Motor neuron (in vitro differentiated cells): Measurements from ENCODE around the gene TMEM50A. TPM values are rescaled to one million over a fixed set of nuclear protein-coding genes. Genes with fewer than 3 reads are reported as not detected.
"Not testable (repeated sequence)": the region's sequence is repeated elsewhere in the genome, so short reads cannot be mapped to it uniquely, and the experiment has no call there.

Source experiments
- ATAC-seq, 8 experiments: fragments of 200-7000 bp; cut with Tn5 transposase; replicated peaks in 6 of 8; 2 replicates each; pipeline ENCODE4 v1.8.0; 2021; ENCODE audit warnings: mild to moderate bottlenecking in 8 of 8, moderate library complexity in 8 of 8
- H3K27ac ChIP-seq, 2 donors: fragments of 250-450 bp; sonication (Bioruptor Pico); 2 replicates each; pipeline ENCODE4 v1.9.0; 2021; ENCODE audit warnings: antibody characterized with exemption in 2 of 2, mild to moderate bottlenecking in 2 of 2, moderate library complexity in 1 of 2
- H3K4me1 ChIP-seq, 2 donors: fragments of 250-450 bp; sonication (Bioruptor Pico); replicated peaks in 1 of 2; 2 replicates each; pipeline ENCODE4 v1.6.1; 2021; ENCODE audit warnings: antibody characterized with exemption in 2 of 2, mild to moderate bottlenecking in 2 of 2, moderate library complexity in 1 of 2
- H3K4me3 ChIP-seq, 5 donors: fragments of 250-450 bp; sonication (Bioruptor Pico); 2 replicates each; pipeline ENCODE4 v1.9.0; 2021; ENCODE audit warnings: antibody characterized with exemption in 5 of 5, mild to moderate bottlenecking in 5 of 5, moderate library complexity in 4 of 5
- WGBS, 10 experiments: fragments of 450-650 bp; shearing (Covaris generic); methylation state at CpG; one replicate each; pipeline ENCODE4 v1.0.0; 2022; 5-methylcytosine and 5-hydroxymethylcytosine counted together
- in situ Hi-C, 9 experiments: fragments of 400-800 bp; cut with MboI; loops; one replicate each; pipeline ENCODE4 v1.15.0; 2021; ENCODE audit warnings: low sequenced_read_pairs in 9 of 9, low pct_unique_long_range_greater_than_20kb in 2 of 9; ENCODE audit not compliant: unreplicated experiment in 9 of 9
- total RNA-seq, 8 experiments: library from RNA; unstranded; fragments of 300-600 nt; gene quantifications; 2 replicates each; pipeline versions ENCODE4 v1.2.3 to v1.2.4, GENCODE V29; 2022

Gene TMEM50A
- total RNA-seq, 8 experiments from 2014 or later, result 66.5 to 109 (median 74.7) TPM

DNA sequence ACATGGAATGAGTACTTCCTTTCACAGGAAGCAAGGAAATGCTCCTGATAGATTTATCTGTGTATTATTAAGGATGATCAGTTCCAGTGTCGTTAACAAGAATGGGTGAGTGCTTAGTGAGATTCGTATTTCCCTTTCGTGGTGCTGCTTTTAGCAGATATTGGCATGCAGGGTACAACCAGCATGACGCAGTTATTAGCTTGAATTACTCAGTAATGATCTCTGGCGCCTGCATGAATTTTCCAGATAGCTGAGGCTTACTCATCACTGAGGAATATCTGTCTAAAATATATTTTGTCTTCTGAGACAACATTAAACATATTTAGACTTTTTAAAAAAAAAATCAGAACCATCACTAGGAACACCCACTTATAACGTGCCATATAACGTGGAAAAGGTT lies 33.6 kb downstream of the TMEM50A start:
- H3K4me1 ChIP-seq, H3K4me3 ChIP-seq, H3K27ac ChIP-seq, in situ Hi-C loops: not testable (repeated sequence)
- 0 to 96% (median 49%) methylated on average over 1 to 7 of the region's 7 CpGs; no CpG with 5 or more reads in 2 of the 10 experiments for WGBS, 10 experiments
- peak in 2 of 8 experiments; percentile 83 to 98 for ATAC-seq

DNA sequence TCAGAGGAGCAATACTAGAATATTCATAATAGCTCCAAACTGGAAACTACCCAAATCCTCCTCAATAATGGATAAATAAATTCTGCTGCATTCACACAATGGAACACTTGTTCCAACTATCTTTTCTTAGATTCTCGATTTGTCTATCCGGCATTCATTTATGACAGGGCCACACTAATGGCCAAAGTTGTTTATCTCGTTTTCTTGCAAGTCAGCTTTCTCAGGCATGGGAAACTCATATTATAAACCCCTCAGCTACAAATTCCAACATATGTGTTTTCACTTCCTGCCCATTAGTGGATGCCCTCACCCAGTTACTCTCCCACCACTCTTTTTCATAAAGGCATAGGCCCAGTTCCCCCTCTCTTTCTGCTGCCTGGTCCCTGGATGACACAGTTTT lies 40.2 kb downstream of the TMEM50A start:
- ATAC-seq, H3K4me3 ChIP-seq, H3K4me1 ChIP-seq, in situ Hi-C loops, H3K27ac ChIP-seq: not testable (repeated sequence)
- 83 to 100% (median 89%) methylated on average over 2 to 3 of the region's 3 CpGs; no CpG with 5 or more reads in 1 of the 10 experiments for WGBS, 10 experiments

GRCh38 chr1:25382543-25382942 lies 44.4 kb downstream of the TMEM50A start:
- in situ Hi-C loops, H3K4me1 ChIP-seq, H3K4me3 ChIP-seq, H3K27ac ChIP-seq: not testable (repeated sequence)
- ATAC-seq, result peak in 2 of 8 experiments; percentile 25 to 47
- 80 to 100% (median 80%) methylated on average over 1 of the region's 1 CpG; no CpG with 5 or more reads in 5 of the 10 experiments for WGBS, 10 experiments

GRCh38 chr1:25383090-25383489 lies 45.0 kb downstream of the TMEM50A start:
- ATAC-seq, result peak in 3 of 8 experiments; percentile 23 to 88 (median 76)
- H3K27ac ChIP-seq, in situ Hi-C loops, H3K4me1 ChIP-seq, H3K4me3 ChIP-seq: not testable (repeated sequence)
- 100% methylated on average over 1 of the region's 1 CpG; no CpG with 5 or more reads in 9 of the 10 experiments for WGBS, 10 experiments

DNA sequence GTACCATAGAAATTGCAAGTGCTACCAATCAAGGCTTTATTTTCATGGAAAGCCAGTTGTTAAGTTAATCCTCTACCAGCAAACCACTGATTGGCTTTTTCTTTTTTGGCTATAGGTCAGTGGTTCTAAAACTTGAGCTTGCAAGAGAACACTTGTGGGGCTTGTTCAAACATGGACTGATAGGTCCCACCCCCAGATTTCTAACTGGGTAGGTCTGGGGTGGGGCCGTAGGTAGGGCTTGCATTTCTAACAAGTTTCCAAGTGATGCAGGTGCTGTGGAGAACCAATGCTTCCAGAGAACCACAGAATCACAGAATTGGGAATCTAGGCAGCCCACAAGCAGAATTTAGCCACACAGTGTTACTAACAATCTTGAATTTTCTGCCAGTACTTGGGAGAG lies 45.7 kb downstream of the TMEM50A start:
- not testable (repeated sequence) for ATAC-seq
- no CpG with 5 or more reads among the region's 1 CpG for WGBS, 10 experiments

DNA sequence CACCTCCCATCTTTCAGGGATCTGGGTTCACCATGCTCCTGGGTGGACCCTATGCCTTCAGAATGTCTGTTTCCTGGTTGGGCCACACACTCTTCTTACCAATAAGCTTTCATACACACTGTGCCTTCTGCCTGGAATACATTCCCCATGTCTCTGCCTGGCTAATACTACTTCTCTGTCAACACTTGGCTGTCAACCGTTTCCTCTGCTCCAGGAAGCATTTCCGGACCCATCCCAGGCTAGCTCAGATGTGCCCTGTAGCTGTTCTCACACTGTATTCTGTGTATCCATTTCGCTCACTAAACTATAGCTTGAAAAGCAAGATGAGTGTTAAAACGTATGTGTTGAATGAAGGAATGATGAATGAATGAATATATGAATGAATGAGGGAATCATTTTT lies 49.0 kb downstream of the TMEM50A start:
- 33 to 100% (median 100%) methylated on average over 1 to 2 of the region's 4 CpGs; no CpG with 5 or more reads in 5 of the 10 experiments for WGBS, 10 experiments
- H3K27ac ChIP-seq, in situ Hi-C loops, ATAC-seq, H3K4me1 ChIP-seq, H3K4me3 ChIP-seq: not testable (repeated sequence)

More for the DNA sequence above, 45.7 kb downstream of the TMEM50A start:
- in situ Hi-C loops, H3K27ac ChIP-seq, H3K4me1 ChIP-seq, H3K4me3 ChIP-seq: not testable (repeated sequence)

DNA sequence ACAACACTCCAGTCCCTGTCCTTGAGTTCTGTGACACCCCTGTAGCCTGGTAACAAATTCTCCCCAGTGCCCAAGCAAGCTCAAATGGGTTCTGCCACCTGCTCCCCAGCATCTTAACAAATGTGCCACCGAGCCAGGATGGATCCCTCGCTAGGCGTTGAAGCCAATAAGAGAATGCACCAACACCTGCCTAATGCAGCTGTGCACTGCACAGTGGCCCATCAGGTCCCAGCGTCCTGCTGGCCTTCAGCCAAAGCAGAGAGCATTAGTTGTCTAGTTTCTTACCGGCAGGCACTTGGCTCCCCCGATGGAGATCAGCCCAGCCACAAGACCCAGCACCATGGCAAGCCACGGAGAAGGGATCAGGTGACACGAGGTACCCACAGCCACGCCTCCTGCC lies 50.6 kb downstream of the TMEM50A start:
- H3K4me1 ChIP-seq, H3K4me3 ChIP-seq, H3K27ac ChIP-seq, in situ Hi-C loops: not testable (repeated sequence)
- no CpG with 5 or more reads among the region's 9 CpGs for WGBS, 10 experiments
- ATAC-seq, result peak in 1 of 8 experiments; percentile 23

DNA sequence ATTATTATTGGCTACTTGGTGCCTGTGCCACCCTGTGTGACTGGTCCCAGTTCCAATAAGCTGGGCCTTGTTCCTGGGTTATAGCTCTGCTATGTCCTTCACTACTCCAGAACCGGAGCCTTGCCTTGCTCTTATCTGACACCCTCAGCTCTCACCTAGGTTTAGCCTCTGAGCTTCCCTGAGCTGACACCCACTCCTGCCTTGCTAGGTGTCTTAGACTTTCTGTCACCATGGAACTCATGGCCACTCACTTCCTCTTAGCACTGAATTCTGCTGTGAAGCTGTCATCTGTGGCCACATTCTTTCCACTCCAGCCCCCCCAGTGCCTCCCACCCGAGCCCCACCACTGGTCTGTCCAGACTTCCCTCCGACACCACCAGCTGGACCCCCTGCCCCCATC lies 51.6 kb downstream of the TMEM50A start:
- H3K27ac ChIP-seq, H3K4me3 ChIP-seq, H3K4me1 ChIP-seq, in situ Hi-C loops, ATAC-seq: not testable (repeated sequence)
- 100% methylated on average over 1 of the region's 3 CpGs; no CpG with 5 or more reads in 8 of the 10 experiments for WGBS, 10 experiments

GRCh38 chr1:25392841-25393240 lies 54.7 kb downstream of the TMEM50A start:
- ATAC-seq, result no peak
- in situ Hi-C loops, result no loop called here
- no peaks in the 10 kb centered on the region for H3K4me1 ChIP-seq

DNA sequence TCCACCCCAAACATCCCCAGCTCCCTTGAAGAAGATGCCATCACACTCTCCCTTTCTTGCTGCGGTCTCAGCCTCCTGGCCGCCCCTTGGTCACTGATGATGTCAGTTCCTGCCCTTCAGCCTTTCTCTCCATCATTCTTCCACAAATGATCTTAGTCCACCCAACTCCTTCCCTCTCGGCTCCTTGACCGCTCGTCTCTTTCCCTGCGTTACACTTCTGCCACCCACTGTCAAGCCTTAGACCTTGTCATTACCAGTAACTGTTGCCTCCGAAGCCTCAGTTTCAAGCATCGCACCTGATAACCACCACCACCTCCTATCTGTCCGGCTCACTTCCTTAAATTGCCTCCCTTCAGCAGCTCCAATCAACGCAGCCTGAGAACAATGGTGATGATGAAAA lies 59.4 kb downstream of the TMEM50A start:
- in situ Hi-C loops, H3K4me3 ChIP-seq, H3K27ac ChIP-seq, H3K4me1 ChIP-seq: not testable (repeated sequence)
- peak in 6 of 8 experiments; percentile 52 to 89 (median 84) for ATAC-seq
- 72% methylated on average over 3 of the region's 10 CpGs; no CpG with 5 or more reads in 9 of the 10 experiments for WGBS, 10 experiments

More at GRCh38 chr1:25392841-25393240, 54.7 kb downstream of the TMEM50A start:
- Histone ChIP-seq H3K27ac (no peak overlapping the region), H3K4me3 (no peak overlapping the region)
- WGBS, 10 experiments, result 38 to 100% (median 94%) methylated on average over 1 to 6 of the region's 6 CpGs; no CpG with 5 or more reads in 4 of the 10 experiments

GRCh38 chr1:25398079-25398478 lies 59.9 kb downstream of the TMEM50A start:
- H3K27ac ChIP-seq, in situ Hi-C loops, H3K4me3 ChIP-seq, ATAC-seq, H3K4me1 ChIP-seq: not testable (repeated sequence)
- no CpG with 5 or more reads among the region's 2 CpGs for WGBS, 10 experiments

- WGBS, 10 experiments, result 13 to 20% methylated on average over 1 of the region's 8 CpGs; no CpG with 5 or more reads in 8 of the 10 experiments
- not testable (repeated sequence) for H3K4me1 ChIP-seq, H3K4me3 ChIP-seq, H3K27ac ChIP-seq
- in situ Hi-C loops, result loop anchor here in 1 of 9 experiments (10.0 kb wide), 1 partner anchor 118 kb away; no protein-coding TSS in a partner anchor
- peak in 7 of 8 experiments; percentile 26 to 88 (median 69) for ATAC-seq
Measured at GRCh38 chr1:25402947-25403803, 65.0 kb downstream of the TMEM50A start.

- in situ Hi-C loops, result loop anchor here in 1 of 9 experiments (10.0 kb wide), 1 partner anchor 121 kb away; no protein-coding TSS in a partner anchor
- H3K4me1 ChIP-seq, H3K27ac ChIP-seq, H3K4me3 ChIP-seq: not testable (repeated sequence)
- WGBS, 10 experiments, result 60 to 90% methylated on average over 1 to 8 of the region's 12 CpGs; no CpG with 5 or more reads in 8 of the 10 experiments
- ATAC-seq, result peak in 1 of 8 experiments; percentile 53
Measured at GRCh38 chr1:25405731-25406305, 67.7 kb downstream of the TMEM50A start.
